ENCODE measurements around the gene REM1. TPM values are rescaled to one million over a fixed set of nuclear protein-coding genes. Genes with fewer than 3 reads are reported as not detected.

Gene REM1
- total RNA-seq, 1 donor from 2014 or later: not detected

GRCh38 chr20:31472395-31473330 lies 2.4 kb upstream of the REM1 start:
- Mint-ChIP-seq H3K27me3 (peaks cover 30% of the 10 kb centered on the region), H3K27ac (no peak overlapping the region), H3K36me3 (ENCODE audit: low read depth) (no peaks in the 10 kb centered on the region), H3K4me3 (no peak overlapping the region), H3K9me3 (peaks cover 3% of the 10 kb centered on the region), H3K4me1 (peaks cover 6% of the 10 kb centered on the region)
- intact Hi-C loops (cut with micrococcal nuclease): no loop called here
- no peak for DNase-seq

- Mint-ChIP-seq H3K4me1 (peaks cover 6% of the 10 kb centered on the region), H3K36me3 (ENCODE audit: low read depth) (no peaks in the 10 kb centered on the region), H3K27ac (no peak overlapping the region), H3K4me3 (no peak overlapping the region), H3K27me3 (peaks cover 32% of the 10 kb centered on the region), H3K9me3 (peaks cover 3% of the 10 kb centered on the region)
- no peak for DNase-seq
- intact Hi-C loops (cut with micrococcal nuclease): no loop called here
Observed at GRCh38 chr20:31473331-31474096, 1.6 kb upstream of the REM1 start.

GRCh38 chr20:31474097-31474436 lies 1.0 kb upstream of the REM1 start:
- Mint-ChIP-seq H3K4me3 (no peak overlapping the region), H3K36me3 (ENCODE audit: low read depth) (no peaks in the 10 kb centered on the region), H3K27ac (no peak overlapping the region), H3K9me3 (peaks cover 3% of the 10 kb centered on the region), H3K4me1 (peaks cover 6% of the 10 kb centered on the region), H3K27me3 (peaks cover 32% of the 10 kb centered on the region)
- DNase-seq: no peak
- intact Hi-C loops (cut with micrococcal nuclease): no loop called here

- no peak for DNase-seq
- no peak overlapping the region for H3K4me3 Mint-ChIP-seq
- intact Hi-C loops (cut with micrococcal nuclease): no loop called here
- H3K27me3 Mint-ChIP-seq: peaks cover 32% of the 10 kb centered on the region
- H3K27ac Mint-ChIP-seq: no peak overlapping the region
- H3K4me1 Mint-ChIP-seq: peaks cover 6% of the 10 kb centered on the region
- H3K9me3 Mint-ChIP-seq: peaks cover 3% of the 10 kb centered on the region
- H3K36me3 Mint-ChIP-seq (ENCODE audit: low read depth): no peaks in the 10 kb centered on the region
Observed at GRCh38 chr20:31475472-31476293, 595 bp downstream of the REM1 start.

- H3K27me3 Mint-ChIP-seq: peaks cover 32% of the 10 kb centered on the region
- no peak overlapping the region for H3K4me3 Mint-ChIP-seq
- peaks cover 6% of the 10 kb centered on the region for H3K4me1 Mint-ChIP-seq
- H3K27ac Mint-ChIP-seq: no peak overlapping the region
- intact Hi-C loops (cut with micrococcal nuclease): no loop called here
- H3K36me3 Mint-ChIP-seq (ENCODE audit: low read depth): no peaks in the 10 kb centered on the region
- peaks cover 3% of the 10 kb centered on the region for H3K9me3 Mint-ChIP-seq
- no peak for DNase-seq
Observed at GRCh38 chr20:31476294-31476585, 1.2 kb downstream of the REM1 start.

GRCh38 chr20:31476643-31477215 lies 1.6 kb downstream of the REM1 start:
- H3K27me3 Mint-ChIP-seq: peaks cover 34% of the 10 kb centered on the region
- H3K36me3 Mint-ChIP-seq (ENCODE audit: low read depth): no peaks in the 10 kb centered on the region
- H3K27ac Mint-ChIP-seq: no peak overlapping the region
- intact Hi-C loops (cut with micrococcal nuclease): no loop called here
- DNase-seq: no peak
- peaks cover 3% of the 10 kb centered on the region for H3K9me3 Mint-ChIP-seq
- H3K4me3 Mint-ChIP-seq: no peak overlapping the region
- peaks cover 6% of the 10 kb centered on the region for H3K4me1 Mint-ChIP-seq

- intact Hi-C loops (cut with micrococcal nuclease): no loop called here
- Mint-ChIP-seq H3K9me3 (no peaks in the 10 kb centered on the region), H3K27ac (no peak overlapping the region), H3K4me1 (peaks cover 3% of the 10 kb centered on the region), H3K27me3 (peaks cover 7% of the 10 kb centered on the region), H3K4me3 (no peak overlapping the region), H3K36me3 (ENCODE audit: low read depth) (no peaks in the 10 kb centered on the region)
- no peak for DNase-seq
Observed at GRCh38 chr20:31484001-31484400, 8.9 kb downstream of the REM1 start.

GRCh38 chr20:31485450-31486339 lies 10.6 kb downstream of the REM1 start:
- Mint-ChIP-seq H3K27ac (peak overlapping the region; percentile 34), H3K4me3 (peak overlapping the region; percentile 30), H3K4me1 (peaks cover 3% of the 10 kb centered on the region), H3K9me3 (no peaks in the 10 kb centered on the region), H3K36me3 (ENCODE audit: low read depth) (no peaks in the 10 kb centered on the region), H3K27me3 (peaks cover 7% of the 10 kb centered on the region)
- intact Hi-C loops (cut with micrococcal nuclease): no loop called here
- DNase-seq: no peak

GRCh38 chr20:31488115-31488514 lies 13.0 kb downstream of the REM1 start:
- no peak for DNase-seq
- H3K36me3 Mint-ChIP-seq (ENCODE audit: low read depth): no peaks in the 10 kb centered on the region
- H3K27ac Mint-ChIP-seq: no peak overlapping the region
- no peaks in the 10 kb centered on the region for H3K9me3 Mint-ChIP-seq
- H3K4me1 Mint-ChIP-seq: peaks cover 3% of the 10 kb centered on the region
- H3K4me3 Mint-ChIP-seq: no peak overlapping the region
- peaks cover 5% of the 10 kb centered on the region for H3K27me3 Mint-ChIP-seq
- intact Hi-C loops (cut with micrococcal nuclease): no loop called here

GRCh38 chr20:31489152-31489551 lies 14.1 kb downstream of the REM1 start:
- intact Hi-C loops (cut with micrococcal nuclease): no loop called here
- Mint-ChIP-seq H3K4me1 (peaks cover 3% of the 10 kb centered on the region), H3K9me3 (no peaks in the 10 kb centered on the region), H3K36me3 (ENCODE audit: low read depth) (no peaks in the 10 kb centered on the region), H3K27ac (no peak overlapping the region), H3K27me3 (peaks cover 5% of the 10 kb centered on the region), H3K4me3 (no peak overlapping the region)
- DNase-seq: no peak

- Mint-ChIP-seq H3K4me1 (peaks cover 3% of the 10 kb centered on the region), H3K27me3 (peaks cover 10% of the 10 kb centered on the region), H3K9me3 (no peaks in the 10 kb centered on the region), H3K4me3 (no peak overlapping the region), H3K27ac (no peak overlapping the region), H3K36me3 (ENCODE audit: low read depth) (no peaks in the 10 kb centered on the region)
- intact Hi-C loops (cut with micrococcal nuclease): no loop called here
- no peak for DNase-seq
Observed at GRCh38 chr20:31490752-31491151, 15.7 kb downstream of the REM1 start.

- Mint-ChIP-seq H3K4me3 (no peak overlapping the region), H3K36me3 (ENCODE audit: low read depth) (no peaks in the 10 kb centered on the region), H3K27me3 (peaks cover 14% of the 10 kb centered on the region), H3K9me3 (no peaks in the 10 kb centered on the region), H3K27ac (no peak overlapping the region), H3K4me1 (no peaks in the 10 kb centered on the region)
- intact Hi-C loops (cut with micrococcal nuclease): no loop called here
- DNase-seq: no peak
Observed at GRCh38 chr20:31494131-31494530, 19.0 kb downstream of the REM1 start.

GRCh38 chr20:31496761-31497295 lies 21.7 kb downstream of the REM1 start:
- DNase-seq: no peak
- H3K4me1 Mint-ChIP-seq: no peaks in the 10 kb centered on the region
- intact Hi-C loops (cut with micrococcal nuclease): no loop called here
- H3K4me3 Mint-ChIP-seq: no peak overlapping the region
- H3K36me3 Mint-ChIP-seq (ENCODE audit: low read depth): no peaks in the 10 kb centered on the region
- no peak overlapping the region for H3K27ac Mint-ChIP-seq
- H3K27me3 Mint-ChIP-seq: peaks cover 14% of the 10 kb centered on the region
- H3K9me3 Mint-ChIP-seq: no peaks in the 10 kb centered on the region
